Left ventricle myocardium inferior (tissue), 1 donor: Measurements from ENCODE around the gene LARP4. TPM values are rescaled to one million over a fixed set of nuclear protein-coding genes. Genes with fewer than 3 reads are reported as not detected.
"Not testable (repeated sequence)": the region's sequence is repeated elsewhere in the genome, so short reads cannot be mapped to it uniquely, and the experiment has no call there.

ENCODE experiments used
- DNase-seq: peaks from one replicate; pipeline ENCODE4 v3.0.0-alpha.2; 2020
- H3K27ac ChIP-seq: fragments of 200-600 bp; replicated peaks from 2 replicates; pipeline ENCODE4 v1.8.0; 2021
- H3K27me3 ChIP-seq: fragments of 200-600 bp; 2 replicates; pipeline ENCODE4 v1.8.0; 2021; ENCODE audit warnings: low read depth
- H3K36me3 ChIP-seq: fragments of 200-600 bp; 2 replicates; pipeline ENCODE4 v1.8.0; 2021
- H3K4me1 ChIP-seq: fragments of 200-600 bp; 2 replicates; pipeline ENCODE4 v1.8.0; 2021
- H3K4me3 ChIP-seq: fragments of 200-600 bp; 2 replicates; pipeline ENCODE4 v1.8.0; 2021; ENCODE audit warnings: mild to moderate bottlenecking, moderate library complexity
- H3K9me3 ChIP-seq: fragments of 200-600 bp; replicated peaks from 2 replicates; pipeline ENCODE4 v1.8.0; 2021
- intact Hi-C: fragments of 100-400 bp; cut with micrococcal nuclease; formaldehyde crosslinking; loops from one replicate; pipeline ENCODE4 v1.11.0; 2022
- total RNA-seq: library from RNA; stranded (reverse); fragmentation: NEBNext Ultra II Directional; extraction: Animal tissue kit (Norgen Biotek cat#: 25700); gene quantifications from one replicate; pipeline ENCODE4 v1.2.1, GENCODE V29; 2021
- TF ChIP-seq, protein P1 (sequence below): fragments of 200-600 bp; IDR thresholded peaks from 2 replicates; pipeline ENCODE4 v1.8.0; 2021; ENCODE audit warnings: antibody characterized with exemption, mild to moderate bottlenecking, borderline replicate concordance
- donor health status: DM: no; HTN: yes; CAD: no; lungs with severe emphysema.

LARP4 gene
- total RNA-seq, 1 donor from 2014 or later: 69.0 TPM

DNA sequence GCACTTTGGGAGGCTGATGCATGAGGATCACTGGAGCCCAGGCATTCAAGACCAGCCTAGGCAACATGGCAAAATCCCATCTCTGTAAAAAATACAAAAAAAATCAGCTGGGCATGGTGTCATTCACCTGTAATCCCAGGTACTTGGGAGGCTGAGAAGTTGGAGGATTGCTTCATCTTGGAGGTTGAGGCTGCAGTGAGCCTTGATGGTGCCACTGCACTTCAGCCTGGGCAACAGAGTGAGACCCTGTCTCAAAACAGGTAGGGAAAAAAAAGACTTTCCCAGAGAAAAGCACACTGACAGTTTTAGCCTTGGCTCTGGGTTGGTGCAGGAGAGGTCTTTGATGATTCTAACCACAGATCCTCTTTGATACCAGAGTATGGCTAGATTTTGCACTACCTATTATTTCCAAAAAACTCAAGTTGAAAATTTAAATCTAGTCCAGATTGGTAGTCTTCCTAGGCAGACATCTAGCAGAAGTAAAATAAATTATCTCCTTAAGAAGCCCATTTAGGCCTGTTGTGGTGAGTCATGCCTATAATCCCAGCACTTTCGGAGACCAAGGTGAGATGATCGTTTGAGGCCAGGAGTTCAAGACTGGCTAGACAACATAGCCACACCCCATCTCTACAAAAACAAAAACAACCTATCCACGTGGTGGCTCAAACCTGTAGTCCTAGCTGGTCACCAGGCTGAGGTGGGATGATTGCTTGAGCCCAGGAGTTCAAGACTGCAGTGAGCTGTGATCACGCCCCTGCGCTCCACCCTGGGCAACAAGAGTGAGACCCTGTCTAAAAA is 18.6 kb downstream of the LARP4 start:
- intact Hi-C loops: no loop called here
- no peaks in the 10 kb centered on the region for H3K9me3 ChIP-seq
- peaks cover 14% of the 10 kb centered on the region for H3K36me3 ChIP-seq
- no peaks in the 10 kb centered on the region for H3K27me3 ChIP-seq
- peaks cover 33% of the 10 kb centered on the region for H3K4me1 ChIP-seq
- DNase-seq: no peak
- H3K4me3 ChIP-seq: no peak overlapping the region
- TF ChIP-seq, protein P1, sequence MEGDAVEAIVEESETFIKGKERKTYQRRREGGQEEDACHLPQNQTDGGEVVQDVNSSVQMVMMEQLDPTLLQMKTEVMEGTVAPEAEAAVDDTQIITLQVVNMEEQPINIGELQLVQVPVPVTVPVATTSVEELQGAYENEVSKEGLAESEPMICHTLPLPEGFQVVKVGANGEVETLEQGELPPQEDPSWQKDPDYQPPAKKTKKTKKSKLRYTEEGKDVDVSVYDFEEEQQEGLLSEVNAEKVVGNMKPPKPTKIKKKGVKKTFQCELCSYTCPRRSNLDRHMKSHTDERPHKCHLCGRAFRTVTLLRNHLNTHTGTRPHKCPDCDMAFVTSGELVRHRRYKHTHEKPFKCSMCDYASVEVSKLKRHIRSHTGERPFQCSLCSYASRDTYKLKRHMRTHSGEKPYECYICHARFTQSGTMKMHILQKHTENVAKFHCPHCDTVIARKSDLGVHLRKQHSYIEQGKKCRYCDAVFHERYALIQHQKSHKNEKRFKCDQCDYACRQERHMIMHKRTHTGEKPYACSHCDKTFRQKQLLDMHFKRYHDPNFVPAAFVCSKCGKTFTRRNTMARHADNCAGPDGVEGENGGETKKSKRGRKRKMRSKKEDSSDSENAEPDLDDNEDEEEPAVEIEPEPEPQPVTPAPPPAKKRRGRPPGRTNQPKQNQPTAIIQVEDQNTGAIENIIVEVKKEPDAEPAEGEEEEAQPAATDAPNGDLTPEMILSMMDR: no peak
- H3K27ac ChIP-seq: no peak overlapping the region

DNA sequence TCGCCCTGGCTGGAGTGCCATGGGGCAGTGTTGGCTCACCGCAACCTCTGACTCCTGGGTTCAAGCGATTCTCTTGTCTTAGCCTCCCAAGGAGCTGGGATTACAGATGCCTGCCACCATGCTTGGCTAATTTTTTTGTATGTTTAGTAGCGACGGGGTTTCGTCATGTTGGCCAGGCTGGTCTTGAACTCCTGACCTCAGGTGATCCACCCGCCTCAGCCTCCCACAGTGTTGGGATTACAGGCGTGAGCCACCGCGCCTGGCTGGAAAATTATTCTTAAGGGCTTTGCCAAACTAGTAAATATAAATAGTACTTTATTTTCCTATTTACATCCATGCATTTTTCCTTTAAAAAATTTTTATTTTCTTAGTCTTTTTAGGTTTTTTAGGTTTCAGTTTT is 22.2 kb downstream of the LARP4 start:
- not testable (repeated sequence) for H3K27ac ChIP-seq

DNA sequence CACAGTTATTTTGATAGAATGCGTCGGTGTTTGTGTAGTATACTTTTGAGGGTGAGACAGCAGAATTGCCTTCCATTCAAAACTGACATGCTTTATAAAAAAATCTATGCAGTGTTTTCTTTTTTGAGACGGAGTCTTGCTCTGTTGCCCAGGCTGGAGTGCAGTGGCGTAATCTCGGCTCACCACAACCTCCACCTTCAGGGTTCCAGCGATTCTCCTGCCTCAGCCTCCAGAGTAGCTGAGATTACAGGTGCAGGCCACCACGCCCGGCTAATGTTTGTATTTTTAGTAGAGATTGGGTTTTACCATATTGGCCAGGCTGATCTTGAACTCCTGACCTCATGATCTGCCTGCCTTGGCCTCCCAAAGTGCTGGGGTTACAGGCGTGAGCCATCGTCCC is 22.7 kb downstream of the LARP4 start:
- H3K9me3 ChIP-seq, H3K4me3 ChIP-seq, H3K27me3 ChIP-seq, H3K27ac ChIP-seq, intact Hi-C loops, DNase-seq: not testable (repeated sequence)
- H3K36me3 ChIP-seq: peaks cover 12% of the 10 kb centered on the region
- peaks cover 21% of the 10 kb centered on the region for H3K4me1 ChIP-seq

More for the DNA sequence above, 22.2 kb downstream of the LARP4 start:
- H3K9me3 ChIP-seq, H3K36me3 ChIP-seq, H3K27me3 ChIP-seq, intact Hi-C loops, DNase-seq, H3K4me3 ChIP-seq: not testable (repeated sequence)
- H3K4me1 ChIP-seq: peaks cover 24% of the 10 kb centered on the region

DNA sequence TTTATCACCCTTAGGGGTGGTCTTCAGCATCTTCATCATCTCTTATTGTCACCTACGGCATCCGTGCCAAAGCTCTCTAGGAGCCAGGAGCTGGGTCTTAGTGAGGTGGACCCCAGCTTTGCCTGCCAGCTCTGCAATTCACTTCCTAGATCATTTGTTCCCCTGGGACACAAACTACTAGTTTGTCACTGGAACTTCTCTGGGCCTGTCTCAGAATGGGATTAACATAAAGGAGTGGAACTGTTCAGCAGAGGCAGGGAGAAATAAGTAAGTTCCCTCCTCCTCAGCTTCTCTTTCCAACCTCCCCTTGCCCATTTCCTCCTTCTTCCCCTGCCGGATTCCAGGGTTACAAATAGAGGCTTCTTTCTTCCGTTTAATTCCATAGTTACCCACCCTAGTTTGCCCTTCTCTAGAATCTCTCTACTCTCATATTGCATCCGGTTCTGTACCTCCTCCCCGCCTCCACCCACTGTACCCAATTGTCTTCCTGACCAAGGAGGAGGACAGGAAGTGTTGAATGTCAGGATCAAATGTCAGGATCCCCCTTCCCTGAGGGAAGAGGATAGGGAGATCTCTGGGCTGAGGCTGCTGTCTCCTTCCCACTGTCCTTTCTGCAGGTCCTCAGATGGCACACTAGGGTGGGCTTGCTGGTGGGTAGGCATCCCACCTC is 25.0 kb downstream of the LARP4 start:
- intact Hi-C loops: no loop called here
- Histone ChIP-seq H3K4me1 (peaks cover 21% of the 10 kb centered on the region), H3K27me3 (no peaks in the 10 kb centered on the region), H3K4me3 (no peak overlapping the region), H3K36me3 (peaks cover 30% of the 10 kb centered on the region), H3K27ac (peak overlapping the region; percentile 10), H3K9me3 (no peaks in the 10 kb centered on the region)
- no peak for DNase-seq
- TF ChIP-seq, protein P1: no peak

DNA sequence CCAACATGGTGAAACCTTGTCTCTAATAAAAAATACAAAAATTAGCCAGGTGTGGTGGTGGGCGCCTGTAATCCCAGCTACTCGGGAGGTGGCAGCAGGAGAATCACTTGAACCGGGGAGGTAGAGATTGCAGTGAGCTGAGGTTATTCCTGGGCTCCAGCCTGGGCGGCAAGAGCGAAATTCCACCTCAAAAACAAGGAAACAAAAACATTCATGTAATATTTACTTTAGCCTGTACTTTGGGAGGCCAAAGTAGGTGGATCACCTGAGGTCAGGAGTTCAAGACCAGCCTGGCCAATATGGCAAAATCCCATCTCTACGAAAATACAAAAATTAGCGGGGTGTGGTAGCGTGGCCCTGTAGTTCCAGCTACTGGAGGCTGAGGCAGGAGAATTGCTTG is 31.0 kb downstream of the LARP4 start:
- intact Hi-C loops, H3K4me3 ChIP-seq, DNase-seq, H3K9me3 ChIP-seq, H3K27ac ChIP-seq, H3K4me1 ChIP-seq, H3K27me3 ChIP-seq: not testable (repeated sequence)
- peaks cover 78% of the 10 kb centered on the region for H3K36me3 ChIP-seq

DNA sequence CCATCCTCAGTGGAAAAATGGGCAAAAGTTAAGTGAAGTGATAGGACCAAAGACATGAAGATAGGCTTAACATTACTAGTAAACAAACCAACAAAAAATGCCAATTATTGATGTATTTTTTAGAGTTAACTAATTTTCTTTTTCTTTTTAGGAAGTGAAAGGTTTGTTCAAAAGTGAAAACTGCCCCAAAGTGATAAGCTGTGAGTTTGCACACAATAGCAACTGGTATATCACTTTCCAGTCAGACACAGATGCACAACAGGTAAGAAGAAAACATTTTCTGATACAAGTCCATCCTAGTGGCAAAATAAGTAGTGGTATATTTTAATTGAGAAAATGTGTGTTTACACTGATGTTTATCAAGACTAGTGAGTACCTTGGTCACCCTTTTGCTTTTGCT is 39.6 kb downstream of the LARP4 start:
- Histone ChIP-seq H3K9me3 (no peaks in the 10 kb centered on the region), H3K27ac (no peak overlapping the region), H3K36me3 (peaks cover 98% of the 10 kb centered on the region), H3K4me3 (no peak overlapping the region), H3K4me1 (no peaks in the 10 kb centered on the region), H3K27me3 (no peaks in the 10 kb centered on the region)
- no peak for DNase-seq
- TF ChIP-seq, protein P1: no peak
- intact Hi-C loops: no loop called here

DNA sequence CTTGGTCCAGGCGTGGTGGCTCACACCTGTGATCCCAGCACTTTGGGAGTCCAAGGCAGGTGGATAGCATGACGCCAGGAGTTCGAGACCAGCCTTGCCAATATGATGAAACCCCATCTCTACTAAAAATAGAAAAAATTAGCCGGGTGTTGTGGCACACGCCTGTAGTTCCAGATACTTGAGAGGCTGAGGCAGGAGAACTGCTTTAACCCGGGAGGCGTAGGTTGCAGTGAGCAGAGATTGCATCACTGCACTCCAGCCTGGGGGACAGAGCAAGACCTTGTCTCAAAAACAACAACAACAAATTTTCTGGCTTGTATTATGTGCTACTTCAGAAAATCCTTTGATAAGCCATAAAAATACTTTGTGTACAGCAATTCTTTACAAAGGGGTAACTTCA is 41.1 kb downstream of the LARP4 start:
- TF ChIP-seq, protein P1: no peak
- no peaks in the 10 kb centered on the region for H3K27me3 ChIP-seq
- intact Hi-C loops: no loop called here
- H3K27ac ChIP-seq: no peak overlapping the region
- no peaks in the 10 kb centered on the region for H3K9me3 ChIP-seq
- no peak overlapping the region for H3K4me3 ChIP-seq
- peaks cover 94% of the 10 kb centered on the region for H3K36me3 ChIP-seq
- DNase-seq: no peak
- no peaks in the 10 kb centered on the region for H3K4me1 ChIP-seq
